ENCODE results near the gene TSPEAR.

TSPEAR gene

DNA sequence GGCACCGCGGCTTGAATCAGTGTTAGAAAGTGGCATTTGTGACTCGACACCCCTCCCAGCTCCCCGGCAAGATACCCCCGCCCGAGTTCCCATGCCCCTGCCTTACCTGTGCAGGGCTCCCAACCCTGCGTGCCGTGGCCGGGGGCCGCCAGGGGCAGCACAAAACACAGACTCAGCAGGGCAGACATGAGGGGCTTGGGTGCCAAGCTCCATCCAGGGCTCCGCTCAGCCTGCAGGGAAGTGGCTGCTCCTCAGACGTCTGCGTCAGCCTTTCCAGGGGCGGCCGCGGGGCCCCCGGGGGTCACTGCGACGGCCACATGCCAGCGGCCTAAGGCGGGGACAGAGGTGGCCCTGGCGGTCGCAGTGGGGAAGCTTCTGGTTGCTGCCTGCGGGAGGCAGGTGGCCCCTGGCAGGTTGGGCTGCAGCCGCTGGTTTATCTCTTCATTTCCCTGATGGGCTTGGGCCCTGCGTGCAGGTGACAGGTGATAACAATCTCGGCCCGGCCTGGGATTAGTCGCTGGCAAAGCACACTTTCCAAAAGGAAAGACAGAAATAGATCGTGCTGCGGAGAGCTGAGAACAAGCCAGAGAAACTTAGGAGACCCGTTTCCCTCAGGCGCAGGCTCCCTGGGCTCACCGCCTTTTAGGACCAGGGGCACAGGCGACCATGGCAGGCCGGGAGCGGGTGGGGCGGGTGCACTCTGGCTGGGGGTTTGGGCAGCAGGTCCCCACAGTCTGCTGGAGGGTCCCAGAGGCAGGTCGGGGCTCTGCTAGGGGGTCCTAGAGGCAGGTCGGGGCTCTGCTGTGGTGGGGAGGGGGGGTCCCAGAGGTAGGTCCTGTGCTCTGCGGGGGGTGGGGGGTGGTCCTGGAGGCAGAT, at the start of gene TSPEAR:
TSS of gene TSPEAR (minus strand) at position 246 of the 876 bp plus-strand sequence. CDS start at position 188, 58 bp downstream.
- DNase-seq (ENCODE audit: low read depth): no peak

DNA sequence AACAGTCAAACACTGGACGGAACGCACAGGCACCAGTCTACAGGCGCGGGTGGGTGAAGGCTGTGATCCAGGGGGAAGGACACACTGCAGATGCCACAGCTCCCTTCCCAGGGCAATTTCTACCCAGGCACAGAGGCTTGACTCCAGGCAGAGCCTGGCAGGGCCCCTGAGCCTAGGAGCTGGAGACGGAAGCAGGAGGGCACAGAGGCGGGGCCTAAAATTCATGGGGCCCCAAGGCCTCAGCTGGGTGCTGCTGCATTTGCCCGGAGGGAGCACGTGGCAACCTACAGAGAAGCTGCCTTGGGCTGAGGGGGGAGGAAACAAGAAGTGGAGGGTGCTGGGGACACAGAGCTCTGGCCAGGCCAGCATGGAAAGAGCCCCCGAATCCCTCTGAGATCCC, 49.0 kb upstream of the TSPEAR start:
- no peak for DNase-seq (ENCODE audit: low read depth)

DNA sequence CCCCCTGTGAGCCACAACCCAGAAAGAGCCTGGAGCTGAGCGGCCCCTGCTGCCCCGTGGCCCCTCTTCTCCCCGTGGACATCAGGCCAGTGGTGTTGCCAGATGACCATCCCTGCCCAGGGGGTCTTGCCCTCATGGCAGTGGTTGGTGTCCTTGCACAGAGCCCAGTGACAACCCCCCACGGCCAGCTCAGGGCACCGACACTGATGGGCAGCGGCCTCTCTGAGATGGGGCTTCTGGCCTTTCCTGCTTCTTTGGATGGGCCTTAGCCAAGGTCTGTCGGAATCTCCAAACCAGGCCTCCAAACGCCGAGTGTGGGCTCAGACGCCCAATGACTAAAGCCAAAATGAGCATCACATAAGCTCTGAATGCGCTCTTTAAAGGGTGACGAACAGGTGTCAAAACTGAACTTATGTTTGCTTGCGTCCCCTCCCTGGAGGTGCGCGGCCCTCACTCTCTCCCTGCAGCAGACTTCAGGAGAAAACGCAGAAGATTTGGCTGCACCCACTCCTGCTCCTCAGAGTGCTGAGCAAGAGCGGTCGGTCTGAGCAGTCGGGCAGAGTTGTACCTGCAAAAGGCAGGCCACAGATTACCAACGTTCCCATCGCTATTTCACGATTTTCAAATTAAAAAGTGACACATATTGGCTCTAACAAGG, 48.4 kb upstream of the TSPEAR start:
- DNase-seq (ENCODE audit: low read depth): no peak

DNA sequence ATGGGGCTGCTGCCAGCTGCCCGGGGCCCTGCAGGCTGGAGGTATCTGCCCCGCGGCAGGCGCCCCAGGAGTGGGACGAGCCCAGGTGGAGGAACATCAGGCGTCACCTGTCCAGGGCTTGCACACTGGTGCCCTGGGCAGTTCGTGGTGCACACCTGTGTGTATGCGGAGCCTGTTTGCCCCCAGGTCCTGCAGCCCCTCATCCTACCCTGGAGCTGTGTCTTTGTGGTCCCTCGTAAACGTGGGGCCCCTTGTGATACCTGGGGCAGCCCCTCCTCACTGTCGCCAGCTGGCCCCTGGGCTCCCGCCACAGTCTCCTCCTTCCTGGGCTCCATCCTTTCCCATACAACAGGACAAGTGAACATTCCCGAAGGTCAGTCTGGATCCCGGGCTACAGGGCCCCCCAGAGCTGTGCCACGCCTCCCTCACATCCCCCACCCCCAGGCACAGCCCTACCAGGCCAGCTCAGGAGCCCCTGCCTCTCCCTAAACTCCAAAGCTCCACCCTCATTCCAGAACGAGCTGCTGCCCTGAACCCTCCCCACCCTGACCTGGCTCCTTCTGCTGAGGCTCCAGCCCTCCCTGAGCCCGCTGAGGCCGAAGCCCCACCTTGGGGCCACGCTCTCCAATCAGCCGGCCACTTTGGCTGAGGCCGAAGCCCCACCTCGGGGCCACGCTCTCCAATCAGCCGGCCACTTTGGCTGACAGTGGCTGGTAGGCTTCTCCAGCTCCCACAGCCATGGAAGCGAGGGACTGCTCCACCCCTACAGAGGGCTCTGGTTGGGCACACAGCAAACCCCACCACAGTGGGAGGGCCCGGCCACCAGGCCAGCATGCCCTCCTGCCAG, 47.6 kb upstream of the TSPEAR start:
- no peak for DNase-seq (ENCODE audit: low read depth)

DNA sequence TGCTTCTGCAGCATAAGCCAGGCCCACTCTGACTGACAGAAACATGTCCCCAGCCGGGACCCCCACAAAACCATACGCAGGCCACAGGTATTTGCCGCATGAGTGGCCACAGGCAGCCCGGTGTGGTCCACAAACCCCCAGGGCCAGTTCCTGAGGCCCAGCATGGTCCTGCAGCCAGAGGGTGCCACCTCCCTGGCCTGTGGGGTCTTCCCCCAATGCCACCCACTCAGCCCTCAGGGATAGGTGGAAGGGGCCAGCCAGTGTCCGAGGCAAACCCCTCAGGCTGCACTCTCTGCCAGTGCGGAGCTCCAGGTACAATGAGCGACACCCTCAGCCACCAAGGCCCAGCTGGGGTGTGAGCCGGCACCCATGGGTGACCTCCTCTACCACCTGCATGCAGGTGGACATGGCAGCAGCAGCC, 46.8 kb upstream of the TSPEAR start:
- DNase-seq (ENCODE audit: low read depth): no peak

DNA sequence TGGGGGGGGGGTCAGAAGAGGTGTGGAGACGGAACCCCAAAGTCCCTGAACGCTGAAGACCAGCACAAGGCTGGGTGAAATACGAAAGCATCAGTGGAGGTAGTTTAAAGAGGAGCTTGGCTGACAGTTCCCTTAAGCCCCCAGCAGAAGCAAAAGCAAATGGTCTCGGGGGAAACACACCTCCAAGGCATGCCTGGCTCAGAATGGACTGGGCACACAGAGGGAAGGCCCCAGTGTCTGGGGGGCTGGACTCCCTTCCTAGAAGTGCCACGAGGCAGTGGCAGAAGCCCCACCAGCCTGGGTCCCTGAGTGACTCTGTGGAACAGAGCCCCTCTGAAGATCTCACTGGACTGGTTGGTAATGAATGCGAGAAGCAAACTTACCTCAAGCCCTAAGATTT, 46.4 kb upstream of the TSPEAR start:
- no peak for DNase-seq (ENCODE audit: low read depth)

DNA sequence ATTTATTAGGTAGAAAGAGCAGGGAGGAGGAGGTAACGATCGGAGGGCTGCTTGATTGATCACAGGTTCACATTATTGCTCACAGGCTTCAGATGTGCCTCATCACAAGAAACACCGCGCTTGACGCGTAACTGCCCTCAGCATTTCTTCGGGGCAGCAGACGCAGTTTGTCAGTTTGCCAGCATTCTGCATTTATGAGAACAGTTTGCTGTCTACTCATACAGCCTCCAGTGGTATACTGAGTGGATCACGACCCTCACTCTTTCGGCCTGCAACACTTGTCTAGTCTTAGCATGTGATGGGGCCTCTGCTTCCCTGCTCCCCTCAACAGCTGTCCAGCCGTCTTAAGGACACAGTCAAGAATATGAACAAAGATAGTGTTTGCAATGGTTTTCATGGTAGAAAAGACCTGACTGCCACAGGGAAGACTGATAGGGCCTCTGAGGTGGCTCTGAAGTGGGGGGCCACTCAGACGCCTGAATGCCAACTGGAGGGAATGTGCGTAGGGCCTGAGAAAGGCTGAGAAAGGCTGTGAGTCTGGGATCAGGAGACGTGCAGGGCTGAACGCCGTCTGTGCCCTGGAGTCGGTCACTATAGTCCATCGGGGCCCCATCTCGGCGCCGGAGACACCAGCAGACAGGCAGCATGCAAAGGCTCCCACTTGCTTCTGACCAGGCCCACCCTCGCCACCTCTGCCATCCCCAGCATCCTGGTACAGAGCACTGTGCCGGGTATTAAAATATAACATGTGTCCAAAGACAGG, 45.2 kb upstream of the TSPEAR start:
- no peak for DNase-seq (ENCODE audit: low read depth)

DNA sequence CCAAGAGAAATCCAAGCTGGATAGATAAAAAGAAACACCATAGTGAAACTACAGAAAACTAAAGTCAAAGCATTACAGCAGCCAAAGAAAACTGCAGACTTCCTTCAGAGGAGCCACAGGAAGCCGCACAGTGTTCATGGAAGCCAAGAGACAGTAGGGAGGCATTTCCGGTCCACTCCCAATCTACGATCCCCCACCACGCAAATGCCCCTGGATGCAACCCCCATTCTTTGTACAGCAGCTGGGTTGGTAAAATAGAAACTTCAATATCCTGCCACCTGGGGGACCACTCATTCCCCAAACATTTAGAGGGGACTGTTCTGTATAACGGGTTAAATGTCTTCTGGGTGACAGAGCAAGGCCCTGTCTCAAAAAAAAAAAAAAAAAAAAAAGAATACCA, 43.9 kb upstream of the TSPEAR start:
- no peak for DNase-seq (ENCODE audit: low read depth)

DNA sequence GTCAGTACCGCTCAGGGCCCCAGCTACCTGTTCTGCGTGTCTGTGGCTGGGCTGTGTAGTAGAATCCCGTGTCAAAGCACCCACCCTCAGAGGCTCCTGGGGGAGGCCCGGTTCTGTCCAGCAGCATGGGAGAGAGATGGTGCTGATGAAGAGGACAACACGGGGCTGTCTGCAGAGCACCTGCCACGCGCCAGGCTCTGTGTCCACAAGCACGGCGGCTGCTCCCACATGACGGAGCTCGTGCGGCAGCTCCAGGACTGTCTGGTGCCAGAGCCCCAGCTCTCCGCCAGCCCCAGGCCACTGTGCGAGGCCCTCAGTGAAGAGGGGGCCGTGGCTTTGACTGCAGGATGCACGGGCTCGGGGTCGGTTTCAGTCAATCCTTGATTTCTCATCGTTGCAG, 42.0 kb upstream of the TSPEAR start:
- DNase-seq (ENCODE audit: low read depth): no peak

DNA sequence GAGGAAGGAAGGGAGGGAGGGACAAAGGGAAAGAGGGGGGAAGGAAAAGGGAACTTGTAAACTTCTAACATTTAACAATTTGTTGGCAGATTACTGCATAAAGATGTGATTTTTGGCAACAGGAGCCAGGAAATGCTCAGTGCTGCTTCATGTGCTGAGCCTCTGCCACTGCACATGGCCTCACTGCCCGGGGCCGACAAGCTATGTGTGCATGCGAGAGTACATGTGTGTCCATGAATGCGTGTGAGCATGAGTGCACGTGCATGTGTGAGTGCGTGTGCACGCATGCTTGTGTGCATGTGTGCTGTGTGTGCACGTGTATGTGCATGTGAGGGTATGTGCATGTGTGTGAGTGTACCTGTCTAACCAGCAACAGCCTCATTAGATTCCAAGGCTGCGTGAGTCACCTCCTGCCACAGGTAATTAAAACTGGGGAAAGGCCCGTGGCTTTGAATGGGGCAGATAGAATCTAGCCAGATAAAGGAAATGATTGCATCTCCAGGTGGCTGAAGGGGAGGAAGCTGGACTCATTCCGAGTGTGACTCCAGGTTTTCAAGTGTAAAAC, 41.4 kb upstream of the TSPEAR start:
- no peak for DNase-seq (ENCODE audit: low read depth)

DNA sequence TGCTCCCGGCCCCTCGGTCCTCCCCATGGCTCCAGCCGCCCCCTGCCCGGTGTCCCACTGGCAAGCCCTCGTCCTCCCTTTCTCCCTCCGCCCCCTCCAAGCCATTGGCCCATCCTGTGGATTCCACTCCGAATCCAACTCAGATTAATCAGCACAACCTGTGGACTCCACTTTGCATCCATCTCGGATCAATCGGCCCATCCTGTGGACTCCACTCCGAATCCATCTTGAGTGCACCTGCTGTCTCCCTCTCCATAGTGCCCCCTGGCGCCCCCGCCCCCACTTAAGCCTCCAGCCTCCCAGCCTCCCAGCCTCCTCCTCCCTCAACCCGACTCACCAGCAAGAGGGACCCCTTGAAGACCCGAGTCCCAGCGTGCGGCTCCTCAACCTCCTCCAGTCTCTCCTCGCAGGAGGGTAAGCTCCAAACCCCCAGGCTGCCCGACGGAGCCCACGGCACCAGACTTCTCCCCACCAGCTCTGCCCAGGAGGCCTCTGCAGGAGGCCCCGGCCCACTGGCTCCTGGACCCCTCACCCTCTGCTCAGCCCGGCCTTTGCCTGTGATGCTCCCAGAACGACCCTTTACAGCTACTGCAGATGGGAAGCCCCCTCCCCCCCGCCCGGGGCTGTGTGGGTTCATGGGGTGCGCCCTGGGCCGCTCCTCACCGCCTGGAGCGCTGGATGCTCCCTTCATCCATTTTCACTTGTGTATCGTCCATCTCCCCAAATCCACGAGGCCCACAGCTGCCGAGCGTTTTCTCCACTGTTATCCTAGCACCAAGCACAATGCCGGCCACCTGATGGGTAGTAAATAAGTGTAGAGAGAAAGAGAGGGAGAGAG, 40.6 kb upstream of the TSPEAR start:
- no peak for DNase-seq (ENCODE audit: low read depth)

DNA sequence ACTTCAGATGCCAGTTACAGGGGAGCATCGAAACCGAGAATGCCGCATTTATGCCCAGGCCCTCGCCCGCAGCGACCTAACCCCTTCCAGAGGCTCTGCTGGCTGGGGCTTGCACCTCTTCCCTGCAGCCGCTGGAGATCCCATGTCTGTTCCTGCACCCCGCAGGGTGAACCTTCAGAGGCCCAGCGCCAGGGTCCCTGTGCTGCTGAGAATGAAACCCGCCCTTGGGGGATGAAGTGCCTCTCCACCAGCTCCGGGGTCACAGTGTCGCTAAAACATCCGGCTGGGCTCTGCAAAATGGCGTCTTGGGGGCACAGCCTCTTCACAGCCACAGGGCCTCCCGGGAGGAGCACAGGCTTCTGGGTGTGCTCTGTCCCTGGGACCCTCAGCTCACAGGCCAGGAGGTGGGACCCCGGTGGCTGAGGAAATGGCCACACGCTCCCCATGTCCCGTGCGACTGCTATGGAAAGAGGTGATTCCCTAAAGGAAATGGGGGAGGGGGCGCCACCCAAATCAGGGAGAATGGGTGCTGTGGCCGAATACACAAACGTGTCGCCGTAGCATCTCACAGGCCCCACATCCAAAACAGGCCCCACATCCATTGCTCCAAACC, 39.9 kb upstream of the TSPEAR start:
- no peak for DNase-seq (ENCODE audit: low read depth)

DNA sequence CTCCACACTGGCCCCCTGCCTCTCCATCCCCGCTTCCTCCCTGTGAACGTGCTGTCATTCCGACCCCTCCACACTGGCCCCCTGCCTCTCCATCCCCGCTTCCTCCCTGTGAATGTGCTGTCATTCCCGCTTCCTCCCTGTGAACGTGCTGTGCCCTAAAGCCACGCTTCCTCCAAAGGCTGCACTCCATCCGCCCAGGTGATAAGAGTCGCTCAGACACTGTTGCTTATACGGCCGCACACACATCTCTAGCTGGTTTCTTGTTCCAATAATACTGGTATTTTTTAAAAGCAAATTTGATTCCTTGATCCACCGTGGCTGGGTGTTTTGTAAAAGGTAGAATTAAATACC, 39.3 kb upstream of the TSPEAR start:
- DNase-seq (ENCODE audit: low read depth): no peak

DNA sequence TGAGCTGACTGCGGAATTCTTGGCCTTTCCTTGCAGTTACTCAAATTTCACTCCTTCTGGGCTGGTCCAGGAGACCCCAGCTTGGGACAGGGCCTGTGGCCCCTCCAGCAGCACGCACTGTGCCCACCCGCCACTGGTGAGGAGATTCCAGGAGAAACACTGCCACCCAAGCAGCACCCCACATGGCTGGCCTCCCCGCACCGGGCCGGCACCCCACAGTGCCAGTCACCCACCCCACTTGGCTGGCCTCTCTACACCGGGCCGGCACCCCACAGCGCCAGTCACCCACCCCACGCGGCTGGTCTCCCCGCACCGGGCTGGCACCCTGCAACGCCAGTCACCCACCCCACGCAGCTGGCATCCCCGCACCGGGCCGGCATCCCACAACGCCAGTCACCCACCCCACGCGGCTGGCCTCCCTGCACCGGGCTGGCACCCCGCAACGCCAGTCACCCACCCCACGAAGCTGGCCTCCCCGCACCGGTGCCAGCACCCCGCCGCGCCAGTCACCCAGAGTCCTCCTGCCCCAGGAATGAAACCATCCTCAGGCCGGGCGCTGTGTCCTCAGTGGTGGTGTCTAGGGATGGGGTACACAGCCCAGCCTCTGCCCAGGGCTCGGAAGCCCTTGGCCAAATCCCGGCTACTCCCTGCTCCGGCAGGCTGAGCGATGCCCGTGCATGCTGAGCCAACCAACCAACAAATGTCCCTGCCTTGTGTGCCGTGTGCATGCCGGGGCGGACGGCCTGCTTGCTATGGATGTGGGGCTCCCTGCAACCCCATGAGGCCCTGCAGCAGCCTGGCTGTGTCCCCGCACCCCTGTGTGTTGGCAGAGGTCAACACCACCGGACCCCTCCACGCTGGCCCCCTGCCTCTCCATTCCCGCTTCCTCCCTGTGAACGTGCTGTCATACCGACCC, 38.6 kb upstream of the TSPEAR start:
- DNase-seq (ENCODE audit: low read depth): no peak

DNA sequence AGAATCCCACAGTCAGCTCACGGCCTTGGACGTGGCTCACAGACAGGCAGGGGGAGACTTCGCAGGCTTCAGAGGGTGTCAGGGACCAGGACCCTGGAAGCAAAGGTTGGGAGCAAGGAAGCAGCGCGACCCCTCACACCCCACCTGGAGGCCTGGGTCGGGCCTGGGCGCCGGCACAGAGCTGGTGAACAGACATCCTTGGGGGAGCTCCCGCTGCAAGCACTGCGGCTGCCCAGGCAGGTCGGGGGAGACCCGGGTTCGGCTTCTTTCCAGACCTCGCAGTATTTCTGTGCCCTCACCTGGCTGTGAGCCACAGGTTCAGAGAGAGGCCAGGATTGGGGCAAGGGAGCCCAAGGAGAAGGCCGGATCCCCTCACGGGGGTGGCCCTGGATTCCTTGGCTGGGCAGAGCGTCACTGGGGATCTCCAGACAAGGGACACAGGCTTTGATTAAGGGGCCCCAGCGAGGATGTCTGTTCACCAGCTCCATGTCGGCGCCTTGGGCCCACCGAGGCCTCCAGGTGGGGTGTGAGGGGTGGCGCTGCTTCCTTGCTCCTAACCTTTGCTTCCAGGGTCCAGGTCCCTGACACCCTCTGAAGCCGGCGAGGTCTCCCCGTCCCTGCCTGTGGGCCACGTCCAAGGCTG, 37.9 kb upstream of the TSPEAR start:
- no peak for DNase-seq (ENCODE audit: low read depth)

DNA sequence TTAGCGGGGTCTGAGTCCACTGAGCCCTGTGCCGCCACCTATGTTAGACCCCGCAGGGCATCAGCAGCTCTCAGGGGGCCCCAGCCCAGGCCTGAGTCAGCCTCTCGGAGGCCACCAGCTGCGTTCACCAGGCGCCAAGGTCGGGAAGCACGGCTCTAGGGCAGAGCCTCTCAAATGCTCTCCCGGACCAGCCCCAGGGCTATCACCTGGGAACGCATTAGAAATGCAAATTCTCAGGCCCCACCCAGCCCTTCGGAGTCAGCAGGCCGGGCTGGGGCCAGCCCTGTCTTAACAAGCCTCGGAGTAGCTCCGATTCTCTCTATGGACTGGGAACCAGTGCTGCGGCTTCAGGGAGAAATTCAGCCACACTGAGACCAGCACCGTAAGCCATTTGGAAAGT, 37.2 kb upstream of the TSPEAR start:
- DNase-seq (ENCODE audit: low read depth): no peak

DNA sequence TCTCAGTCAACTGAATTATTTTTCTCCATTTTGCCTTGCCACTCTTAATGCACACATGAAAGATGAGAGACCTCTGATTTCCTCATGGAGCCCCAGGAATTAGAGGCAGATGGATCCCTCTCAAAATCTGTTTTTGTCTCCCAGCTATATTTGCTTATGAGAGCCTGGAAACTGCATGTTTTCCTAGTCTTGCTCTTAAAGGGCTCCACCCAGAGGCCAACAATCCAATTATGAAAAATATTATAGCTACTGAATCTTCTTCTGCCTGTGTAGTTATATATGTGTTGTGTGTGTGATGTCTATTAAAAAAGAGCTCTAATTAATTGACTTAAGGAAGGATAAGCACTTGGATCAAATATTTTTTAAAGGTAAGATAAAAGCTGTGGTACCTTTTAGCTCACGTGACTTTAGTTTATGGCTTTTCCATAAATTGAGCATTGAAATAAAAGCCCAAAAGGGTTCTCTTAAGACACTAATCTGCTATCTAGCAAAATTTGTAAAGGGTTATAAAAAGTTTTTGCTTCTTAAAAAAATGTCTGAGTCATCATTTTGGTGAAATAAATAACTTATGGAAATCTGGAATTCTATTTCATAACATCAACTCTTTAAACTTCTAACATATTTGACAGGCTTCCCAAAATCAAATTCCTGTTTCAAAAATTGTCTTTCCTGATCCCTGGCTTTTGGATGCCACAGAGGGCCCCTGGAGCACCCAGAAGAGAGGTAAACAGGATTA, 31.2 kb upstream of the TSPEAR start:
- DNase-seq (ENCODE audit: low read depth): peak; percentile 7

DNA sequence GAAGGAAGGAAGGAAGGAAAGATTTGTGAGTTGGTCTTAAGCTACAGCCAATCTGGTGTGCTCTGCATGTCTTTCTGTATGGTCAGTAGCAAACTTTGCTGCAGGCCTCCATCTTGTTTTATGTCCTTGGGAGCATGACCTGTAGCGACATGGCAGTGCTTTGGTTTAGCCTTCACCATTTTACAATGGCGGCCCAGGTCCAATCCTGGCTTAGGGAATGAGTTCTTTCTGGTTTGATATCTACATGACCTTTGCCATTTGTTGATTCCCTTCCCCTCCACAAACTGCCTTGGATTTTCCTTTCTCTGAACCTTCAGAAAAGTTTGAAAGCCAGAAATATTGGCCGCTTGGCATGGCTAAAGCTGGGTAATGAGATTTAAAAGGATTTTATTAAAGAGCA, 30.5 kb upstream of the TSPEAR start:
- DNase-seq (ENCODE audit: low read depth): no peak

Measured in amniotic epithelial cell (primary cell).